Thyroid gland (tissue), 4 donors: ENCODE results near the gene ATXN1.

Source experiments
- POLR2A ChIP-seq, 2 donors: fragments of 450-650 bp; IDR thresholded peaks; one replicate each; pipeline ENCODE4 v1.6.1; 2017; ENCODE audit warnings: antibody characterized with exemption in 2 of 2, mild to moderate bottlenecking in 2 of 2, moderate library complexity in 1 of 2
- TF ChIP-seq, protein P1 (sequence below), 6 experiments: fragments of 200-600 bp in 3 of 6; fragments of 450-650 bp in 3 of 6; sonication (generic) in 3 of 6; IDR thresholded peaks; one replicate each; pipeline ENCODE4 v1.5.1; 2016 to 2019; ENCODE audit warnings: antibody characterized with exemption in 6 of 6, mild to moderate bottlenecking in 2 of 6, inconsistent platforms in 1 of 6, moderate library complexity in 1 of 6

DNA sequence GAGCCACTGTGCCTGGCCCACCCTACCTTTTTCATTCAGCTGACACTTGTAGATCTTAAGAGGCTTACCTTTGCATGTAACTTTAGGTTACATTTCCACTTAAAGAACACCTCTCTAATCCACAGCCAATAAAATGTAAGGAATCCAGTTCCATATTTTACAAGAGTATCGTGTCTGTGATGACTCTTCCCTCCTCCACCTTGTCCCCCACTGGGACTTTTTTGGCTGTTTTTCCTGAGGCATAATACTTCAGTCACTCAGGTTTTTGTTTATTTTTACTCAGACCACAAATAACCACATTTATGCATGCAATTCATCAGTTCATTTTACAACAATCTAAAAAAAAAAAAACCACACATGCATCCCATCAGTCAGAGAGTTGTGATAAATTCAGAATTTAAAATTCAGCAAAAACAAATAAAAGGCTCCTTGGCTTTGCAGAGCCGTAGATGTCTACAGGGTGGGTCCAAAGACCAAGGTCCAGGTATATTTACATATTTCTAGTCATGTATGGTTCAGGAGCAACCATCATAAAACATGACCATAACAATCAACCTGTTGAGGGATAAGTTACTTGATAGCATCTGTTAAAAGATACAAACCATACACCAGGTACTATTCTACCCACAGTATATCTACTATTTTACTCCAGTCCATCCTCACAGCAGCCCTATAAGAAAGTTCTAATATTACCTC, 9.9 kb downstream of the ATXN1 start:
- TF ChIP-seq, protein P1, sequence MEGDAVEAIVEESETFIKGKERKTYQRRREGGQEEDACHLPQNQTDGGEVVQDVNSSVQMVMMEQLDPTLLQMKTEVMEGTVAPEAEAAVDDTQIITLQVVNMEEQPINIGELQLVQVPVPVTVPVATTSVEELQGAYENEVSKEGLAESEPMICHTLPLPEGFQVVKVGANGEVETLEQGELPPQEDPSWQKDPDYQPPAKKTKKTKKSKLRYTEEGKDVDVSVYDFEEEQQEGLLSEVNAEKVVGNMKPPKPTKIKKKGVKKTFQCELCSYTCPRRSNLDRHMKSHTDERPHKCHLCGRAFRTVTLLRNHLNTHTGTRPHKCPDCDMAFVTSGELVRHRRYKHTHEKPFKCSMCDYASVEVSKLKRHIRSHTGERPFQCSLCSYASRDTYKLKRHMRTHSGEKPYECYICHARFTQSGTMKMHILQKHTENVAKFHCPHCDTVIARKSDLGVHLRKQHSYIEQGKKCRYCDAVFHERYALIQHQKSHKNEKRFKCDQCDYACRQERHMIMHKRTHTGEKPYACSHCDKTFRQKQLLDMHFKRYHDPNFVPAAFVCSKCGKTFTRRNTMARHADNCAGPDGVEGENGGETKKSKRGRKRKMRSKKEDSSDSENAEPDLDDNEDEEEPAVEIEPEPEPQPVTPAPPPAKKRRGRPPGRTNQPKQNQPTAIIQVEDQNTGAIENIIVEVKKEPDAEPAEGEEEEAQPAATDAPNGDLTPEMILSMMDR (IDR thresholded peaks at IDR 0.05): no peak
- no peak for TF ChIP-seq POLR2A (IDR thresholded peaks at IDR 0.05)
